PFSK-1 (cell line): Measurements from ENCODE around the gene OR6B3.

ENCODE experiments used
- POLR2AphosphoS5 ChIP-seq: IDR thresholded peaks from 2 replicates; pipeline ENCODE4 v1.6.1; 2012; ENCODE audit warnings: low read depth, mild to moderate bottlenecking, control low read depth, low read length, moderate library complexity
- REST ChIP-seq, 2 experiments: IDR thresholded peaks; 2 replicates each; pipeline versions ENCODE4 v1.6.1 to v1.8.0; 2011 to 2012; ENCODE audit warnings: low read depth in 2 of 2, low read length in 2 of 2, control low read depth in 1 of 2, inconsistent platforms in 1 of 2, mild to moderate bottlenecking in 1 of 2, moderate library complexity in 1 of 2; ENCODE audit not compliant: insufficient read depth in 1 of 2
- TAF1 ChIP-seq: IDR thresholded peaks from 2 replicates; pipeline ENCODE4 v1.6.1; 2012; ENCODE audit warnings: low read length, control low read depth, borderline replicate concordance; ENCODE audit not compliant: insufficient read depth

- TF ChIP-seq POLR2AphosphoS5 (no peak), TAF1 (no peak), REST (IDR thresholded peaks at IDR 0.05; ENCODE audit: insufficient read depth in 1 of 2, low read depth in 2 of 2, low read length in 2 of 2) (no peak)
Measured at GRCh38 chr2:240098349-240098748, 45.0 kb upstream of the OR6B3 start.
